Endodermal cell (in vitro differentiated cells): ENCODE data around the gene RPL13. TPM values are rescaled to one million over a fixed set of nuclear protein-coding genes. Genes with fewer than 3 reads are reported as not detected.
A peak's percentile ranks its signal among the peaks of the same experiment; 100 is the strongest.

Experiments used
- DNase-seq: peaks from one replicate; pipeline ENCODE4 v3.0.0-alpha.2; 2017
- H3K27ac ChIP-seq: 2 replicates; pipeline ENCODE4 v1.5.1; 2013; ENCODE audit warnings: mild to moderate bottlenecking, low read depth, low read length, moderate library complexity
- H3K27me3 ChIP-seq: 2 replicates; pipeline ENCODE4 v1.6.1; 2013; ENCODE audit warnings: mild to moderate bottlenecking, low read length, moderate library complexity; ENCODE audit not compliant: insufficient read depth, control insufficient read depth, poor library complexity, severe bottlenecking
- H3K36me3 ChIP-seq: 2 replicates; pipeline ENCODE4 v1.7.0; 2013; ENCODE audit warnings: mild to moderate bottlenecking, low read length, moderate library complexity; ENCODE audit not compliant: control insufficient read depth, insufficient read depth
- H3K4me1 ChIP-seq: one replicate; pipeline ENCODE4 v1.7.0; 2013; ENCODE audit warnings: low read length; ENCODE audit not compliant: control insufficient read depth, insufficient read depth
- H3K4me3 ChIP-seq: 2 replicates; pipeline ENCODE4 v1.5.1; 2013; ENCODE audit warnings: mild to moderate bottlenecking, low read length, moderate library complexity
- H3K9ac ChIP-seq: 2 replicates; pipeline ENCODE4 v1.6.1; 2013; ENCODE audit warnings: mild to moderate bottlenecking, low read length, moderate library complexity; ENCODE audit not compliant: poor library complexity, severe bottlenecking; ENCODE audit errors: extremely low read depth
- H3K9me3 ChIP-seq: 2 replicates; pipeline ENCODE4 v1.6.1; 2013; ENCODE audit warnings: mild to moderate bottlenecking, low read length, moderate library complexity; ENCODE audit not compliant: control insufficient read depth
- H3K27ac Mint-ChIP-seq: 2 replicates; pipeline ENCODE4 v1.8.0; 2020; ENCODE audit warnings: mixed read lengths
- H3K27me3 Mint-ChIP-seq: 2 replicates; pipeline ENCODE4 v1.8.0; 2021; ENCODE audit warnings: mild to moderate bottlenecking, mixed read lengths; ENCODE audit not compliant: insufficient read depth
- H3K36me3 Mint-ChIP-seq: 2 replicates; pipeline ENCODE4 v1.8.0; 2020; ENCODE audit warnings: low read depth, mixed read lengths
- H3K4me1 Mint-ChIP-seq: 2 replicates; pipeline ENCODE4 v1.8.0; 2020; ENCODE audit warnings: mixed read lengths
- H3K4me3 Mint-ChIP-seq: 2 replicates; pipeline ENCODE4 v1.8.0; 2020; ENCODE audit warnings: mild to moderate bottlenecking, moderate library complexity, mixed read lengths
- H3K9me3 Mint-ChIP-seq: 2 replicates; pipeline ENCODE4 v1.8.0; 2020; ENCODE audit warnings: mild to moderate bottlenecking, mixed read lengths
- WGBS, 2 experiments: methylation state at CpG; one replicate each; pipeline versions ENCODE4 v1.1.5 to v1.1.7; 2013; ENCODE audit warnings: missing lambda C conversion rate in 2 of 2, mixed read lengths in 1 of 2; ENCODE audit not compliant: insufficient coverage in 1 of 2, insufficient read length in 1 of 2; 5-methylcytosine and 5-hydroxymethylcytosine counted together
- total RNA-seq, 2 donors: library from RNA; stranded (reverse); fragmentation: NEBNext Ultra II Directional in 1 of 2; extraction: Animal tissue kit (Norgen Biotek cat#: 25700) in 1 of 2; gene quantifications; 2 replicates in 1 of 2; 3 replicates in 1 of 2; pipeline ENCODE4 v1.2.1, GENCODE V29; 2021
- TF ChIP-seq, protein P1 (sequence below): fragments of 200-600 bp; sonication (generic); conservative IDR thresholded peaks from 2 replicates; pipeline ENCODE4 v1.5.0; 2021; ENCODE audit warnings: antibody characterized with exemption, mild to moderate bottlenecking

The RPL13 gene
- total RNA-seq, 2 donors from 2014 or later = 1,911 to 2,019 TPM

GRCh38 chr16:89553733-89554132, 6.7 kb upstream of the RPL13 start:
- Histone ChIP-seq H3K27me3 (no peaks in the 10 kb centered on the region), H3K4me3 (no peak overlapping the region), H3K27ac (no peak overlapping the region), H3K36me3 (peaks cover 64% of the 10 kb centered on the region), H3K9me3 (no peaks in the 10 kb centered on the region), H3K4me1 (no peaks in the 10 kb centered on the region), H3K9ac (no peak overlapping the region)
- TF ChIP-seq, protein P1, sequence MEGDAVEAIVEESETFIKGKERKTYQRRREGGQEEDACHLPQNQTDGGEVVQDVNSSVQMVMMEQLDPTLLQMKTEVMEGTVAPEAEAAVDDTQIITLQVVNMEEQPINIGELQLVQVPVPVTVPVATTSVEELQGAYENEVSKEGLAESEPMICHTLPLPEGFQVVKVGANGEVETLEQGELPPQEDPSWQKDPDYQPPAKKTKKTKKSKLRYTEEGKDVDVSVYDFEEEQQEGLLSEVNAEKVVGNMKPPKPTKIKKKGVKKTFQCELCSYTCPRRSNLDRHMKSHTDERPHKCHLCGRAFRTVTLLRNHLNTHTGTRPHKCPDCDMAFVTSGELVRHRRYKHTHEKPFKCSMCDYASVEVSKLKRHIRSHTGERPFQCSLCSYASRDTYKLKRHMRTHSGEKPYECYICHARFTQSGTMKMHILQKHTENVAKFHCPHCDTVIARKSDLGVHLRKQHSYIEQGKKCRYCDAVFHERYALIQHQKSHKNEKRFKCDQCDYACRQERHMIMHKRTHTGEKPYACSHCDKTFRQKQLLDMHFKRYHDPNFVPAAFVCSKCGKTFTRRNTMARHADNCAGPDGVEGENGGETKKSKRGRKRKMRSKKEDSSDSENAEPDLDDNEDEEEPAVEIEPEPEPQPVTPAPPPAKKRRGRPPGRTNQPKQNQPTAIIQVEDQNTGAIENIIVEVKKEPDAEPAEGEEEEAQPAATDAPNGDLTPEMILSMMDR = no peak
- Mint-ChIP-seq H3K4me1 (no peaks in the 10 kb centered on the region), H3K27me3 (no peaks in the 10 kb centered on the region), H3K9me3 (no peaks in the 10 kb centered on the region), H3K4me3 (no peak overlapping the region), H3K36me3 (peaks cover 69% of the 10 kb centered on the region), H3K27ac (no peak overlapping the region)
- 91 to 93% methylated on average over 15 to 18 of the region's 18 CpGs for WGBS, 2 experiments
- no peak for DNase-seq

- DNase-seq = peak; percentile 37
- H3K27ac Mint-ChIP-seq = no peak overlapping the region
Measured at GRCh38 chr16:89554343-89554742, 6.1 kb upstream of the RPL13 start.

DNA sequence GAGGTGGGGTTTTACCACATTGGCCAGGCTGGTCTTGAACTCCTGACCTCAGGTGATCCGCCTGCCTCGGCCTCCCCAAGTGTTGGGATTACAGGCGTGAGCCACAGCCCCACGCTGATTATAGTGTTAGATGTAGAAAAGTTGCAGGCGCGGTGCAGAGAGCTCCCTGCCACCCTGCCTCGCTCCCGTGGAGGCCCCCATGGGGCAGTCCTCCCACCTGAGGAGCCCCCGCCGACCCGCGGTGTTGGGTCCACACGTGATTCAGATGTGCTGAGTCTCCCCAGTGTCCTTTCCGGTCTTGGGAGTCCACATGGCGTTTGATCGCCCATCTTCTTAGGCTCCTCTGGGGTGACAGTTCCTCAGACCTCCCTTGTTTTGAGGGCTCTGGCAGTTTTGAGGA, 5.2 kb upstream of the RPL13 start:
- Histone ChIP-seq H3K9ac (no peak overlapping the region), H3K4me3 (no peak overlapping the region), H3K27ac (no peak overlapping the region), H3K27me3 (no peaks in the 10 kb centered on the region), H3K9me3 (no peaks in the 10 kb centered on the region), H3K4me1 (no peaks in the 10 kb centered on the region), H3K36me3 (peaks cover 58% of the 10 kb centered on the region)
- WGBS, 2 experiments = 90 to 96% methylated on average over 2 to 16 of the region's 16 CpGs
- Mint-ChIP-seq H3K9me3 (no peaks in the 10 kb centered on the region), H3K4me3 (no peak overlapping the region), H3K4me1 (peaks cover 3% of the 10 kb centered on the region), H3K27me3 (no peaks in the 10 kb centered on the region), H3K36me3 (peaks cover 54% of the 10 kb centered on the region), H3K27ac (peak overlapping the region; percentile 55)
- no peak for DNase-seq
- TF ChIP-seq, protein P1 = no peak

More at GRCh38 chr16:89554343-89554742, 6.1 kb upstream of the RPL13 start:
- Mint-ChIP-seq H3K4me3 (no peak overlapping the region), H3K9me3 (no peaks in the 10 kb centered on the region), H3K4me1 (no peaks in the 10 kb centered on the region), H3K27me3 (no peaks in the 10 kb centered on the region), H3K36me3 (peaks cover 63% of the 10 kb centered on the region)
- no peaks in the 10 kb centered on the region for H3K27me3 ChIP-seq
- H3K9ac ChIP-seq = no peak overlapping the region
- no peak overlapping the region for H3K4me3 ChIP-seq
- H3K27ac ChIP-seq = no peak overlapping the region
- TF ChIP-seq, protein P1 = no peak
- peaks cover 58% of the 10 kb centered on the region for H3K36me3 ChIP-seq
- no peaks in the 10 kb centered on the region for H3K9me3 ChIP-seq
- H3K4me1 ChIP-seq = no peaks in the 10 kb centered on the region
- 94 to 98% methylated on average over 9 to 12 of the region's 12 CpGs for WGBS, 2 experiments
